ENCODE data around the gene ARHGDIG. TPM values are rescaled to one million over a fixed set of nuclear protein-coding genes. Genes with fewer than 3 reads are reported as not detected.
"Not testable (repeated sequence)": the region's sequence is repeated elsewhere in the genome, so short reads cannot be mapped to it uniquely, and the experiment has no call there.

ARHGDIG gene
- 1.5 and 12.3 TPM in 2 replicates for total RNA-seq

GRCh38 chr16:280552-280951 lies at the start of gene ARHGDIG:
TSS of gene ARHGDIG (plus strand) at chr16:280591. CDS start at chr16:280681, 90 bp downstream.
- no peak for DNase-seq (ENCODE audit: low read depth, low spot score)

- DNase-seq (ENCODE audit: low read depth, low spot score), result no peak
Observed at GRCh38 chr16:230949-231348, 49.4 kb upstream of the ARHGDIG start.

GRCh38 chr16:234468-235305 lies 45.7 kb upstream of the ARHGDIG start, which contains the start of gene FAM234A:
TSS of gene FAM234A (plus strand) at chr16:234821. CDS start at chr16:254414, 19,593 bp downstream.
- peak; percentile 52 for DNase-seq (ENCODE audit: low read depth, low spot score)

GRCh38 chr16:239948-240277 lies 40.5 kb upstream of the ARHGDIG start:
- no peak for DNase-seq (ENCODE audit: low read depth, low spot score)

- DNase-seq (ENCODE audit: low read depth, low spot score), result no peak
Observed at GRCh38 chr16:240559-240958, 39.8 kb upstream of the ARHGDIG start.

GRCh38 chr16:242281-242680 lies 38.1 kb upstream of the ARHGDIG start:
- no peak for DNase-seq (ENCODE audit: low read depth, low spot score)

- DNase-seq (ENCODE audit: low read depth, low spot score), result no peak
Observed at GRCh38 chr16:243348-243747, 37.0 kb upstream of the ARHGDIG start.

GRCh38 chr16:245105-245504 lies 35.3 kb upstream of the ARHGDIG start:
- no peak for DNase-seq (ENCODE audit: low read depth, low spot score)

- DNase-seq (ENCODE audit: low read depth, low spot score), result no peak
Observed at GRCh38 chr16:247027-247426, 33.4 kb upstream of the ARHGDIG start.

GRCh38 chr16:249431-249830 lies 31.0 kb upstream of the ARHGDIG start:
- DNase-seq (ENCODE audit: low read depth, low spot score), result no peak

- DNase-seq (ENCODE audit: low read depth, low spot score), result no peak
Observed at GRCh38 chr16:252366-253337, 27.7 kb upstream of the ARHGDIG start.

- DNase-seq (ENCODE audit: low read depth, low spot score), result no peak
Observed at GRCh38 chr16:253833-254232, 26.6 kb upstream of the ARHGDIG start.

- DNase-seq (ENCODE audit: low read depth, low spot score), result no peak
Observed at GRCh38 chr16:254461-254860, 25.9 kb upstream of the ARHGDIG start.

GRCh38 chr16:255183-255582 lies 25.2 kb upstream of the ARHGDIG start:
- DNase-seq (ENCODE audit: low read depth, low spot score), result no peak

- not testable (repeated sequence) for DNase-seq (ENCODE audit: low read depth, low spot score)
Observed at GRCh38 chr16:258091-258490, 22.3 kb upstream of the ARHGDIG start.

GRCh38 chr16:259226-259625 lies 21.2 kb upstream of the ARHGDIG start:
- DNase-seq (ENCODE audit: low read depth, low spot score), result no peak

- DNase-seq (ENCODE audit: low read depth, low spot score), result no peak
Observed at GRCh38 chr16:259814-260253, 20.6 kb upstream of the ARHGDIG start.

GRCh38 chr16:260326-260725 lies 20.1 kb upstream of the ARHGDIG start:
- DNase-seq (ENCODE audit: low read depth, low spot score), result no peak

- DNase-seq (ENCODE audit: low read depth, low spot score), result no peak
Observed at GRCh38 chr16:261031-261691, 19.2 kb upstream of the ARHGDIG start.

GRCh38 chr16:262121-262745 lies 18.2 kb upstream of the ARHGDIG start:
- no peak for DNase-seq (ENCODE audit: low read depth, low spot score)

GRCh38 chr16:263182-263774 lies 17.1 kb upstream of the ARHGDIG start:
- no peak for DNase-seq (ENCODE audit: low read depth, low spot score)

Measured in pulmonary artery endothelial cell (primary cell).